ENCODE data around the gene TPSG1.

TPSG1 gene
- long read RNA-seq, result 0 reads

- no peak within 1 kb of the TSS for H3K4me3 ChIP-seq (replicated peaks; ENCODE audit: insufficient read depth, low read length)
- DNase-seq (ENCODE audit: low read depth in 1 of 2, low spot score in 1 of 2), result no peak
- H3K27ac ChIP-seq (replicated peaks), result no peak within 1 kb of the TSS
- TF ChIP-seq, protein P1, sequence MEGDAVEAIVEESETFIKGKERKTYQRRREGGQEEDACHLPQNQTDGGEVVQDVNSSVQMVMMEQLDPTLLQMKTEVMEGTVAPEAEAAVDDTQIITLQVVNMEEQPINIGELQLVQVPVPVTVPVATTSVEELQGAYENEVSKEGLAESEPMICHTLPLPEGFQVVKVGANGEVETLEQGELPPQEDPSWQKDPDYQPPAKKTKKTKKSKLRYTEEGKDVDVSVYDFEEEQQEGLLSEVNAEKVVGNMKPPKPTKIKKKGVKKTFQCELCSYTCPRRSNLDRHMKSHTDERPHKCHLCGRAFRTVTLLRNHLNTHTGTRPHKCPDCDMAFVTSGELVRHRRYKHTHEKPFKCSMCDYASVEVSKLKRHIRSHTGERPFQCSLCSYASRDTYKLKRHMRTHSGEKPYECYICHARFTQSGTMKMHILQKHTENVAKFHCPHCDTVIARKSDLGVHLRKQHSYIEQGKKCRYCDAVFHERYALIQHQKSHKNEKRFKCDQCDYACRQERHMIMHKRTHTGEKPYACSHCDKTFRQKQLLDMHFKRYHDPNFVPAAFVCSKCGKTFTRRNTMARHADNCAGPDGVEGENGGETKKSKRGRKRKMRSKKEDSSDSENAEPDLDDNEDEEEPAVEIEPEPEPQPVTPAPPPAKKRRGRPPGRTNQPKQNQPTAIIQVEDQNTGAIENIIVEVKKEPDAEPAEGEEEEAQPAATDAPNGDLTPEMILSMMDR (IDR thresholded peaks at IDR 0.05; ENCODE audit: insufficient read depth, low read length), result no peak
- TF ChIP-seq POLR2AphosphoS5 (IDR thresholded peaks at IDR 0.05; ENCODE audit: low read depth) (no peak), GABPA (IDR thresholded peaks at IDR 0.05; ENCODE audit: low read depth) (no peak), SPI1 (IDR thresholded peaks at IDR 0.05; ENCODE audit: borderline replicate concordance, low read depth) (no peak), REST (IDR thresholded peaks at IDR 0.05; ENCODE audit: insufficient replicate concordance, low read depth) (no peak)
- H3K27me3 ChIP-seq (ENCODE audit: insufficient read depth, poor library complexity, severe bottlenecking), result peaks cover 5% of the 10 kb centered on the region
Measured at GRCh38 chr16:1225051-1225451, at the start of gene TPSG1. Gene TPSG1 (minus strand): TSS chr16:1225268. CDS start chr16:1225252, 16 bp downstream.

DNA sequence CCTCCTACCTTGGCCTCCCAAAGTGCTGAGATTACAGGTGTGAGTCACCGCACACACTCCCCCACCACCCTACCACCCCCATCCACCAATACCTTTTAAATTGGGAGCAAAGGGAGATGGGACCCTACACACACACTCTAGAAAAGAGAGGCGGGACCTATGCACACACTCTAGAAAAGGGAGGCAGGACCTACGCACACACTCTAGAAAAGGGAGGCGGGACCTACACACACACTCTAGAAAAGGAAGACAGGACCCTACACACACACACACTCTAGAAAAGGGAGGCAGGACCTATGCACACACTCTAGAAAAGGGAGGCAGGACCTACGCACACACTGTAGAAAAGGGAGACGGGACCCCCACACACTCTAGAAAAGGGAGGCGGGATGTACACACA, 49.7 kb upstream of the TPSG1 start:
- Histone ChIP-seq H3K27me3 (ENCODE audit: insufficient read depth, poor library complexity, severe bottlenecking) (peaks cover 9% of the 10 kb centered on the region), H3K27ac (replicated peaks) (no peak overlapping the region), H3K4me3 (replicated peaks; ENCODE audit: insufficient read depth, low read length) (no peak overlapping the region)
- TF ChIP-seq GABPA (IDR thresholded peaks at IDR 0.05; ENCODE audit: low read depth), result no peak
- TF ChIP-seq, protein P1 (IDR thresholded peaks at IDR 0.05; ENCODE audit: insufficient read depth, low read length), result no peak
- TF ChIP-seq POLR2AphosphoS5 (IDR thresholded peaks at IDR 0.05; ENCODE audit: low read depth), result no peak
- no peak for TF ChIP-seq REST (IDR thresholded peaks at IDR 0.05; ENCODE audit: insufficient replicate concordance, low read depth)
- no peak for TF ChIP-seq SPI1 (IDR thresholded peaks at IDR 0.05; ENCODE audit: borderline replicate concordance, low read depth)
- DNase-seq (ENCODE audit: low read depth in 1 of 2, low spot score in 1 of 2), result no peak

DNA sequence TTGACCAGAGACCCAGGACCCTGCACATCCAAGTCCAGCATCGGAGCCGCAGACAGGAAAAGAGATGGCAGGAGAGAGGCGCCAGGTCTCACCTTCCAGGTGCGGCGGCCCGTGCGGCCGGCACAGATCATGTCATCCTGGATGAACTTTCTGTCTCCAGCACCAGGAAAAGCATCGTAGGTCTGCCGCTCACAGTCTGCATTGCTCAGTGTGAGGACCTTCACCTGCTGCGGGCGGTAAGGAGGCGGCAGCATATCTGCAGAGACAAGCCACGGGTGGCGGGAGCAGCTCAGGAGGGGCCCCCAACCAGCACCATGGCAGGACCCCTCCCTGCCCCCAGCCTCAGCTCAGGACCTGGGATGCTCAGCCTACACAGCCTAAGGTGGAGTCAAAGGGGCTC, 48.7 kb upstream of the TPSG1 start:
- peaks cover 9% of the 10 kb centered on the region for H3K27me3 ChIP-seq (ENCODE audit: insufficient read depth, poor library complexity, severe bottlenecking)
- no peak for DNase-seq (ENCODE audit: low read depth in 1 of 2, low spot score in 1 of 2)
- no peak overlapping the region for H3K4me3 ChIP-seq (replicated peaks; ENCODE audit: insufficient read depth, low read length)
- no peak overlapping the region for H3K27ac ChIP-seq (replicated peaks)
- TF ChIP-seq, protein P1 (IDR thresholded peaks at IDR 0.05; ENCODE audit: insufficient read depth, low read length), result no peak
- TF ChIP-seq REST (IDR thresholded peaks at IDR 0.05; ENCODE audit: insufficient replicate concordance, low read depth) (no peak), GABPA (IDR thresholded peaks at IDR 0.05; ENCODE audit: low read depth) (no peak), SPI1 (IDR thresholded peaks at IDR 0.05; ENCODE audit: borderline replicate concordance, low read depth) (no peak), POLR2AphosphoS5 (IDR thresholded peaks at IDR 0.05; ENCODE audit: low read depth) (no peak)

Measured in HL-60 (cell line).